SK-N-SH (cell line): ENCODE results near the gene EXOC6.

Experiments used
- JUND ChIP-seq: IDR thresholded peaks from 2 replicates; pipeline ENCODE4 v1.4.0; 2012
- NRF1 ChIP-seq: IDR thresholded peaks from 2 replicates; pipeline ENCODE4 v1.6.1; 2012; ENCODE audit warnings: low read depth, mild to moderate bottlenecking, low read length
- TF ChIP-seq, protein P1 (sequence below): fragments of 200-600 bp; sonication (generic); IDR thresholded peaks from 2 replicates; pipeline ENCODE4 v1.6.1; 2017; ENCODE audit warnings: antibody characterized with exemption, mild to moderate bottlenecking, moderate library complexity

DNA sequence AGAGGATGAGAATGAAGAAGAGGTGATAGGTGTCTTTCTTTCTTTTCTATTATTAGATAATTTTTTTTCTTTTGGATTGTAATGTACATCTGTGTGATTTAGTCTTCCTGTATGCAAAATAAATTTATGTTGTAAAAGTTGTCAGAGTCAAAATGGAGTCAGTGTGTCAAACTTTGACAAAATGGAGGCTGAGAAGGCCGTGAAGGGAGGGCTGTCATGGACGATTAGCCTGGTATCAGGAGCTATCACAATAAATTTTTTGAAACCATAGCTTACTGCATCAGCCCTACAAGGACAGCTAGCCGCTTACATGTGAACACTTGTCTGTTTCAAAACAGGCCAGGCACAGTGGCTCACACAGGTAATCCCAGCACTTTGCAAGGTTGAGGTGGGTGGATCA lies 67.6 kb downstream of the EXOC6 start:
- TF ChIP-seq, protein P1, sequence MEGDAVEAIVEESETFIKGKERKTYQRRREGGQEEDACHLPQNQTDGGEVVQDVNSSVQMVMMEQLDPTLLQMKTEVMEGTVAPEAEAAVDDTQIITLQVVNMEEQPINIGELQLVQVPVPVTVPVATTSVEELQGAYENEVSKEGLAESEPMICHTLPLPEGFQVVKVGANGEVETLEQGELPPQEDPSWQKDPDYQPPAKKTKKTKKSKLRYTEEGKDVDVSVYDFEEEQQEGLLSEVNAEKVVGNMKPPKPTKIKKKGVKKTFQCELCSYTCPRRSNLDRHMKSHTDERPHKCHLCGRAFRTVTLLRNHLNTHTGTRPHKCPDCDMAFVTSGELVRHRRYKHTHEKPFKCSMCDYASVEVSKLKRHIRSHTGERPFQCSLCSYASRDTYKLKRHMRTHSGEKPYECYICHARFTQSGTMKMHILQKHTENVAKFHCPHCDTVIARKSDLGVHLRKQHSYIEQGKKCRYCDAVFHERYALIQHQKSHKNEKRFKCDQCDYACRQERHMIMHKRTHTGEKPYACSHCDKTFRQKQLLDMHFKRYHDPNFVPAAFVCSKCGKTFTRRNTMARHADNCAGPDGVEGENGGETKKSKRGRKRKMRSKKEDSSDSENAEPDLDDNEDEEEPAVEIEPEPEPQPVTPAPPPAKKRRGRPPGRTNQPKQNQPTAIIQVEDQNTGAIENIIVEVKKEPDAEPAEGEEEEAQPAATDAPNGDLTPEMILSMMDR: no peak
- TF ChIP-seq JUND: no peak
- no peak for TF ChIP-seq NRF1
